Measurements from ENCODE around the gene ANO7. TPM values are rescaled to one million over a fixed set of nuclear protein-coding genes. Genes with fewer than 3 reads are reported as not detected.

ANO7 gene
- total RNA-seq, 1 experiment from 2014 or later = 5.2 TPM

GRCh38 chr2:241268716-241269445 is 80.4 kb downstream of the ANO7 start:
- Histone ChIP-seq H4K5ac (ENCODE audit: insufficient read length, low read depth, low read length) (no peak overlapping the region), H2AK5ac (ENCODE audit: insufficient read length, low read length) (no peak overlapping the region), H3K9ac (ENCODE audit: extremely low read depth, insufficient read length, low read length) (no peak overlapping the region), H3K4me1 (ENCODE audit: insufficient read depth, low read length) (no peaks in the 10 kb centered on the region; the same call in 1 of the 2 replicates), H2BK5ac (ENCODE audit: insufficient read length, low read length) (no peak overlapping the region), H2BK20ac (ENCODE audit: low read depth, low read length, poor library complexity, severe bottlenecking) (no peak overlapping the region), H2BK12ac (ENCODE audit: insufficient read length, low read depth, low read length) (no peak overlapping the region), H3K18ac (ENCODE audit: insufficient read length, low read depth, low read length) (no peak overlapping the region), H4K8ac (replicated peaks; ENCODE audit: insufficient read length, low read depth, low read length) (no peak overlapping the region), H3K23ac (ENCODE audit: insufficient read length, low read depth, low read length) (no peak overlapping the region), H4K20me1 (ENCODE audit: control insufficient read depth, insufficient read depth, insufficient read length) (peaks cover 2% of the 10 kb centered on the region), H3K27me3 (ENCODE audit: insufficient read depth, low read length) (no peaks in the 10 kb centered on the region), H3T11ph (ENCODE audit: low read length) (no peak overlapping the region), H3K23me2 (ENCODE audit: insufficient read length, low read depth, low read length, poor library complexity, severe bottlenecking) (peaks cover 6% of the 10 kb centered on the region), H2BK120ac (ENCODE audit: low read depth, low read length, poor library complexity, severe bottlenecking) (no peak overlapping the region), H3K56ac (ENCODE audit: insufficient read length, low read depth, low read length) (no peak overlapping the region), H2AFZ (ENCODE audit: low read length) (no peak overlapping the region), H3K79me2 (ENCODE audit: insufficient read depth, low read length) (peaks cover 15% of the 10 kb centered on the region; the same call in 1 of the 2 replicates), H3K4ac (ENCODE audit: low read depth, low read length) (no peak overlapping the region), H2BK15ac (ENCODE audit: low read depth, low read length) (no peak overlapping the region), H4K91ac (ENCODE audit: insufficient read length, low read depth, low read length) (no peak overlapping the region), H3K4me2 (ENCODE audit: insufficient read depth, insufficient read length, low read length) (no peak overlapping the region), H3K14ac (ENCODE audit: insufficient read depth, low read length) (no peak overlapping the region), H3K27ac (ENCODE audit: insufficient read length, low read depth, low read length) (no peak overlapping the region), H3K79me1 (ENCODE audit: insufficient read depth, low read depth, low read length, poor library complexity, severe bottlenecking) (peaks cover 8% of the 10 kb centered on the region), H3K9me3 (ENCODE audit: control insufficient read depth, low read depth, low read length) (no peaks in the 10 kb centered on the region)
- 0 out of 7 replicates have a peak overlapping the region, but pooled peaks of 1 of the 3 experiments have one; percentile 62 for H3K27ac Mint-ChIP-seq
- no peak overlapping the region for H3K4me3 Mint-ChIP-seq
- no CpG with 5 or more reads among the region's 14 CpGs for WGBS (ENCODE audit: extremely low coverage, insufficient read length, low lambda C conversion rate)
- H3K36me3 Mint-ChIP-seq (ENCODE audit: insufficient read depth in 1 of 3, low read depth in 3 of 3) = peaks cover 24 to 44% (median 29%) of the 10 kb centered on the region in 3 experiments; a peak in 6 of 7 replicates
- H3K27me3 Mint-ChIP-seq (ENCODE audit: low read depth) = no peaks in the 10 kb centered on the region
- no peaks in the 10 kb centered on the region for H3K9me3 Mint-ChIP-seq
- H3K4me1 Mint-ChIP-seq = peaks cover 33 to 44% of the 10 kb centered on the region in 2 experiments
- TF ChIP-seq CTCF (conservative IDR thresholded peaks at IDR 0.05) = no peak
- peak; percentile 18 for DNase-seq
